GM19455 (cell line): ENCODE results near the gene S100A1.

Experiments
- ATAC-seq: cut with Tn5 transposase; IDR thresholded peaks from one replicate; pipeline ENCODE4 v1.9.1; 2021; ENCODE audit not compliant: unreplicated experiment

S100A1 gene

DNA sequence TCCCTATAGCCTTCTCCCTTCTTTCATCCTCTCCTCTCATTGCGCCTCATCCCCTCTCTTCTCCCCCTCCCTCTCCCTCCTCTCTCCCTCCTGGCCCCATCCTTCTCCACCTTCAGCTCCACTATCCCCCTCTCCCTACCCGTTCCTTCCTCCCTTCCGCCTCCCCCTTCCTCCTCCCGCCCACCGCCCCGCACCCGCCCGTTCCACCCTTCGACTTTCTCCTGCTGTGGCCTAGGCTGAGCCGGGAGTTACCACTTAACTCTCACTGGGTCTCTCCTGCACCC lies 51.8 kb downstream of the S100A1 start:
- ATAC-seq, result no peak
